ENCODE data around the gene LDLRAD3. TPM values are rescaled to one million over a fixed set of nuclear protein-coding genes. Genes with fewer than 3 reads are reported as not detected.

LDLRAD3 gene
- total RNA-seq, 1 experiment from 2014 or later = 19.0 TPM

GRCh38 chr11:35918716-35919115 lies 25.1 kb upstream of the LDLRAD3 start:
- H3K4me3 ChIP-seq (replicated peaks in 1 of 2; ENCODE audit: low read depth in 1 of 2, low read length in 2 of 2) = no peak overlapping the region
- intact Hi-C loops (cut with micrococcal nuclease) = no loop called here
- no TSS peak for BruUV-seq (replicated peaks)
- no peak for ATAC-seq
- no peak for TF ChIP-seq ATF3 (IDR thresholded peaks at IDR 0.05)
- no peak for TF ChIP-seq TCF7L2 (IDR thresholded peaks at IDR 0.05; ENCODE audit: borderline replicate concordance, extremely low read depth, insufficient read depth, insufficient read length)
- no peak for TF ChIP-seq YY1 (IDR thresholded peaks at IDR 0.05; ENCODE audit: extremely low read depth, insufficient replicate concordance, low read depth, low read length)
- TF ChIP-seq EZH2phosphoT487 (IDR thresholded peaks at IDR 0.05; ENCODE audit: borderline replicate concordance) = no peak
- TF ChIP-seq MAX (IDR thresholded peaks at IDR 0.05) = no peak
- no peak for TF ChIP-seq ZBTB33 (IDR thresholded peaks at IDR 0.05; ENCODE audit: extremely low read depth, insufficient replicate concordance, low read length)
- TF ChIP-seq CEBPB (IDR thresholded peaks at IDR 0.05; ENCODE audit: low read depth) = no peak
- TF ChIP-seq CBX3 (IDR thresholded peaks at IDR 0.05; ENCODE audit: low read depth) = no peak
- TF ChIP-seq ZNF274 (IDR thresholded peaks at IDR 0.05; ENCODE audit: low read depth, low read length) = no peak
- TF ChIP-seq POLR2A (IDR thresholded peaks at IDR 0.05; ENCODE audit: borderline replicate concordance, extremely low read depth, insufficient read depth, insufficient read length) = no peak
- no peak for TF ChIP-seq SRF (IDR thresholded peaks at IDR 0.05; ENCODE audit: low read depth)
- TF ChIP-seq FOSL1 (IDR thresholded peaks at IDR 0.05; ENCODE audit: low read depth) = no peak
- no peak for TF ChIP-seq POLR2AphosphoS5 (IDR thresholded peaks at IDR 0.05; ENCODE audit: low read depth, low read length)
- TF ChIP-seq ZFX (IDR thresholded peaks at IDR 0.05) = no peak
- no peak for TF ChIP-seq EZH2 (IDR thresholded peaks at IDR 0.05)
- TF ChIP-seq SIN3A (IDR thresholded peaks at IDR 0.05; ENCODE audit: low read depth) = no peak
- TF ChIP-seq SP1 (IDR thresholded peaks at IDR 0.05; ENCODE audit: low read depth) = no peak
- no peaks in the 10 kb centered on the region for H3K9me2 ChIP-seq (ENCODE audit: insufficient read depth)
- H3K9ac ChIP-seq (ENCODE audit: low read length) = no peak overlapping the region
- ChIA-PET CTCF (no interaction called here), RAD21 (ENCODE audit: low non-redundant PET in 1 of 2, low total read pairs in 2 of 2, uncharacterized antibody in 2 of 2, unreplicated experiment in 2 of 2) (no interaction called here), POLR2A (no interaction called here)
- H3K27ac ChIP-seq (ENCODE audit: low read depth, low read length) = no peak overlapping the region
- H3K36me3 ChIP-seq (ENCODE audit: control insufficient read depth in 1 of 2, insufficient read depth in 2 of 2, low read length in 2 of 2) = no peaks in the 10 kb centered on the region
- H3K9me3 ChIP-seq (ENCODE audit: control insufficient read depth in 1 of 2, insufficient read depth in 1 of 2, low read depth in 1 of 2, low read length in 2 of 2) = no peaks in the 10 kb centered on the region
- no peak overlapping the region for H2AFZ ChIP-seq (ENCODE audit: low read depth, low read length, poor library complexity, severe bottlenecking)
- DNase-seq (ENCODE audit: low read depth, low spot score) = no peak
- no peaks in the 10 kb centered on the region for H3K4me1 ChIP-seq (ENCODE audit: control insufficient read depth in 1 of 2, insufficient read depth in 2 of 2, low read length in 2 of 2)
- no peaks in the 10 kb centered on the region for H4K20me1 ChIP-seq (ENCODE audit: insufficient read depth)
- H3K4me2 ChIP-seq (ENCODE audit: low read length) = no peak overlapping the region
- no peaks in the 10 kb centered on the region for H3K79me2 ChIP-seq (ENCODE audit: insufficient read depth, low read length)
- 0 out of 2 replicates have a peak, but pooled peaks cover 13% of the 10 kb centered on the region for H3K27me3 ChIP-seq (ENCODE audit: insufficient read depth, low read length)
